ENCODE results near the gene NFIX. TPM values are rescaled to one million over a fixed set of nuclear protein-coding genes. Genes with fewer than 3 reads are reported as not detected.

Gene NFIX
- total RNA-seq, 2 experiments from 2014 or later, result 3.0 to 3.3 TPM

GRCh38 chr19:13066226-13066625 is 71.0 kb downstream of the NFIX start:
- H3K27me3 ChIP-seq (ENCODE audit: control insufficient read depth in 1 of 2, insufficient read depth in 2 of 2, low read length in 2 of 2), result peaks cover 11 to 14% of the 10 kb centered on the region in 2 experiments
- H3K4me1 ChIP-seq (ENCODE audit: insufficient read depth, low read length), result peaks cover 6% of the 10 kb centered on the region
- H3K9me3 ChIP-seq (ENCODE audit: control insufficient read depth in 1 of 2, insufficient read depth in 1 of 2, low read length in 2 of 2), result no peaks in the 10 kb centered on the region
- no peaks in the 10 kb centered on the region for H3K36me3 Mint-ChIP-seq (ENCODE audit: low read depth)
- H3K27me3 Mint-ChIP-seq, result peaks cover 15% of the 10 kb centered on the region
- H3K27ac ChIP-seq (ENCODE audit: low read depth in 1 of 2, low read length in 2 of 2), result no peak overlapping the region
- POLR2A ChIA-PET, result no interaction called here
- no peak for TF ChIP-seq CTCF (IDR thresholded peaks at IDR 0.05)
- ATAC-seq (ENCODE audit: poor library complexity), result no peak
- no peak for DNase-seq
- no peak overlapping the region for H3K4me3 Mint-ChIP-seq
- CTCF ChIA-PET, result interaction anchor here (0.5 kb wide), 1 partner anchor 1540 kb away, joined by 3 read pairs; no protein-coding TSS in a partner anchor
- peaks cover 4% of the 10 kb centered on the region for H3K4me1 Mint-ChIP-seq (ENCODE audit: low read depth)
- no peaks in the 10 kb centered on the region for H3K9me3 Mint-ChIP-seq
- H3K27ac Mint-ChIP-seq, result no peak overlapping the region
- H3K4me3 ChIP-seq (ENCODE audit: low read length), result no peak overlapping the region
- no peaks in the 10 kb centered on the region for H3K36me3 ChIP-seq (ENCODE audit: insufficient read depth, low read length)
- intact Hi-C loops (cut with DNase I, micrococcal nuclease), result no loop called here

- ChIA-PET POLR2A (no interaction called here), CTCF (no interaction called here)
- Histone ChIP-seq H3K4me1 (ENCODE audit: insufficient read depth, low read length) (no peaks in the 10 kb centered on the region), H3K27ac (ENCODE audit: low read depth in 1 of 2, low read length in 2 of 2) (no peak overlapping the region), H3K36me3 (ENCODE audit: insufficient read depth, low read length) (no peaks in the 10 kb centered on the region), H3K9me3 (ENCODE audit: control insufficient read depth in 1 of 2, insufficient read depth in 1 of 2, low read length in 2 of 2) (no peaks in the 10 kb centered on the region), H3K27me3 (ENCODE audit: control insufficient read depth in 1 of 2, insufficient read depth in 2 of 2, low read length in 2 of 2) (peaks cover 8 to 9% of the 10 kb centered on the region in 2 experiments), H3K4me3 (ENCODE audit: low read length) (no peak overlapping the region)
- no peak for TF ChIP-seq CTCF (IDR thresholded peaks at IDR 0.05)
- Mint-ChIP-seq H3K27ac (no peak overlapping the region), H3K4me3 (no peak overlapping the region), H3K36me3 (ENCODE audit: low read depth) (no peaks in the 10 kb centered on the region), H3K27me3 (peaks cover 7% of the 10 kb centered on the region), H3K9me3 (no peaks in the 10 kb centered on the region), H3K4me1 (ENCODE audit: low read depth) (no peaks in the 10 kb centered on the region)
- ATAC-seq (ENCODE audit: poor library complexity) (no peak), DNase-seq (no peak)
- intact Hi-C loops (cut with DNase I, micrococcal nuclease), result no loop called here
Measured at GRCh38 chr19:13066933-13067807, 71.9 kb downstream of the NFIX start.

- peaks cover 0 to 2% of the 10 kb centered on the region in 2 experiments for H3K27me3 ChIP-seq (ENCODE audit: control insufficient read depth in 1 of 2, insufficient read depth in 2 of 2, low read length in 2 of 2)
- Mint-ChIP-seq H3K36me3 (ENCODE audit: low read depth) (no peaks in the 10 kb centered on the region), H3K27me3 (peaks cover 6% of the 10 kb centered on the region), H3K9me3 (no peaks in the 10 kb centered on the region), H3K4me3 (no peak overlapping the region), H3K27ac (no peak overlapping the region), H3K4me1 (ENCODE audit: low read depth) (no peaks in the 10 kb centered on the region)
- CTCF ChIA-PET, result no interaction called here
- POLR2A ChIA-PET, result no interaction called here
- intact Hi-C loops (cut with DNase I, micrococcal nuclease), result no loop called here
- DNase-seq, result no peak
- H3K36me3 ChIP-seq (ENCODE audit: insufficient read depth, low read length), result no peaks in the 10 kb centered on the region
- H3K9me3 ChIP-seq (ENCODE audit: control insufficient read depth in 1 of 2, insufficient read depth in 1 of 2, low read length in 2 of 2), result no peaks in the 10 kb centered on the region
- H3K4me3 ChIP-seq (ENCODE audit: low read length), result no peak overlapping the region
- no peaks in the 10 kb centered on the region for H3K4me1 ChIP-seq (ENCODE audit: insufficient read depth, low read length)
- ATAC-seq (ENCODE audit: poor library complexity), result no peak
- no peak overlapping the region for H3K27ac ChIP-seq (ENCODE audit: low read depth in 1 of 2, low read length in 2 of 2)
- no peak for TF ChIP-seq CTCF (IDR thresholded peaks at IDR 0.05)
Measured at GRCh38 chr19:13068085-13068846, 73.0 kb downstream of the NFIX start.
